GM12878 (cell line): ENCODE results near the gene VTN.

Experiments used
- CEBPB ChIP-seq, 2 experiments: fragments of 150-350 bp in 1 of 2; IDR thresholded peaks; 2 replicates each; pipeline ENCODE4 v1.6.1; 2012 to 2014; ENCODE audit warnings: low read depth in 2 of 2, low read length in 2 of 2, borderline replicate concordance in 1 of 2, inconsistent platforms in 1 of 2
- CREB1 ChIP-seq: IDR thresholded peaks from 2 replicates; pipeline ENCODE4 v1.6.1; 2012; ENCODE audit warnings: low read depth, mild to moderate bottlenecking, inconsistent platforms
- JUNB ChIP-seq: IDR thresholded peaks from 2 replicates; pipeline ENCODE4 v1.6.1; 2016; ENCODE audit warnings: antibody characterized with exemption, mild to moderate bottlenecking

DNA sequence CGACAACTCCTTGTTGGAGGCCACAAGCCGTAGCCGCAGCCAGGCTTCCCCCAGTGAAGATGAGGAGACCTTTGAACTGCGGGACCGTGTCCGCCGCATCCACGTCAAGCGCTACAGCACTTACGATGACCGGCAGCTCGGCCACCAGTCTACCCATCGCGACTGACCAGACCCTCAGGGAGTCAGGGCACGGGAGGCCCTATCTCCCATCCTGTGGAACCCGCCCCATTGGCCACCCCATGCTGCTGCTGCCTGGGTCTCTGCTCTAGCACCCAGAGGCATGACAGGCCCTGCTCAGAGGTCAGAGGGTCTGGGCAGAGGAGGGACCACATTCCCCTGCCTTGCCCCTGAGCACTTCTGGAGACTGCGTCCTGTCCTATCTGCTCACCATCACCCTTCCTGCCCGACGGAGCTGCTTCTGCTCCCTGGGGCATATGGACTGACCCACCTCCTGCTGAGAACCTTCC, 25.6 kb downstream of the VTN start:
- no peak for TF ChIP-seq CREB1
- TF ChIP-seq JUNB, result no peak
- no peak for TF ChIP-seq CEBPB (IDR thresholded peaks at IDR 0.05; ENCODE audit: borderline replicate concordance in 1 of 2, low read depth in 2 of 2, low read length in 2 of 2)
